Omental fat pad (tissue), 4 donors: ENCODE data around the gene DOCK4. TPM values are rescaled to one million over a fixed set of nuclear protein-coding genes. Genes with fewer than 3 reads are reported as not detected.

Experiments used
- ATAC-seq: fragments of 150-250 bp; one replicate; pipeline ENCODE4 v1.9.1; 2016; ENCODE audit warnings: mild to moderate bottlenecking, moderate library complexity; ENCODE audit not compliant: low FRiP score
- DNase-seq: peaks from one replicate; pipeline ENCODE4 v3.0.0-alpha.2; 2019; ENCODE audit warnings: low spot score
- total RNA-seq, 4 donors: library from RNA; depleted of rRNA; stranded (reverse); fragments of >200 nt; gene quantifications; one replicate each; pipeline ENCODE4 v1.1.0, GENCODE V29; 2016
- TF ChIP-seq, protein P1 (sequence below), 3 donors: fragments of 450-650 bp; IDR thresholded peaks; one replicate each; pipeline ENCODE4 v1.5.1; 2016 to 2017; ENCODE audit warnings: antibody characterized with exemption in 3 of 3, mild to moderate bottlenecking in 3 of 3, moderate library complexity in 2 of 3

Gene DOCK4
- total RNA-seq, 4 donors from 2014 or later, result 47.5 to 86.9 (median 59.7) TPM

DNA sequence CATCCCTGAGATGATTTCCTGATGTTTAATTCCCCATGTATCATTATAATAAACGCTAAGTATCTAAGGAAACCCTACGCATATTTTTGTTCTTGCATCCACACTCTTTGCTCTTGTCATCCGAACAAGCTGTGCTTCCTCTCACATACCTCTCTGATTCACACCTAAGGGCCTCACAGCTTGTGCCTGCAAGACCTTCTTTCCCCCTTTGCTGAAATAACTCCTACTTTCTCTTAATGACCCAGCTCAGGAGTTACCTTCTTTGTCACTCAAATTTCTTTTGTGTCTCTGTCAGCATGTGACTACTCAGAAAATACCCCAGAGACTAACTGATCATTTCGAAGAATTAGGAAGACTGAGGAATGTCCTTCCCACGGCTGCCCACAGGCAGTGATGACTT lies 434.6 kb downstream of the DOCK4 start:
- DNase-seq (no peak), ATAC-seq (no peak)
- TF ChIP-seq, protein P1, sequence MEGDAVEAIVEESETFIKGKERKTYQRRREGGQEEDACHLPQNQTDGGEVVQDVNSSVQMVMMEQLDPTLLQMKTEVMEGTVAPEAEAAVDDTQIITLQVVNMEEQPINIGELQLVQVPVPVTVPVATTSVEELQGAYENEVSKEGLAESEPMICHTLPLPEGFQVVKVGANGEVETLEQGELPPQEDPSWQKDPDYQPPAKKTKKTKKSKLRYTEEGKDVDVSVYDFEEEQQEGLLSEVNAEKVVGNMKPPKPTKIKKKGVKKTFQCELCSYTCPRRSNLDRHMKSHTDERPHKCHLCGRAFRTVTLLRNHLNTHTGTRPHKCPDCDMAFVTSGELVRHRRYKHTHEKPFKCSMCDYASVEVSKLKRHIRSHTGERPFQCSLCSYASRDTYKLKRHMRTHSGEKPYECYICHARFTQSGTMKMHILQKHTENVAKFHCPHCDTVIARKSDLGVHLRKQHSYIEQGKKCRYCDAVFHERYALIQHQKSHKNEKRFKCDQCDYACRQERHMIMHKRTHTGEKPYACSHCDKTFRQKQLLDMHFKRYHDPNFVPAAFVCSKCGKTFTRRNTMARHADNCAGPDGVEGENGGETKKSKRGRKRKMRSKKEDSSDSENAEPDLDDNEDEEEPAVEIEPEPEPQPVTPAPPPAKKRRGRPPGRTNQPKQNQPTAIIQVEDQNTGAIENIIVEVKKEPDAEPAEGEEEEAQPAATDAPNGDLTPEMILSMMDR (IDR thresholded peaks at IDR 0.05), result no peak

GRCh38 chr7:111770116-111770515 lies 436.1 kb downstream of the DOCK4 start:
- ATAC-seq, result no peak
- no peak for DNase-seq
- TF ChIP-seq, protein P1 (IDR thresholded peaks at IDR 0.05), result no peak

DNA sequence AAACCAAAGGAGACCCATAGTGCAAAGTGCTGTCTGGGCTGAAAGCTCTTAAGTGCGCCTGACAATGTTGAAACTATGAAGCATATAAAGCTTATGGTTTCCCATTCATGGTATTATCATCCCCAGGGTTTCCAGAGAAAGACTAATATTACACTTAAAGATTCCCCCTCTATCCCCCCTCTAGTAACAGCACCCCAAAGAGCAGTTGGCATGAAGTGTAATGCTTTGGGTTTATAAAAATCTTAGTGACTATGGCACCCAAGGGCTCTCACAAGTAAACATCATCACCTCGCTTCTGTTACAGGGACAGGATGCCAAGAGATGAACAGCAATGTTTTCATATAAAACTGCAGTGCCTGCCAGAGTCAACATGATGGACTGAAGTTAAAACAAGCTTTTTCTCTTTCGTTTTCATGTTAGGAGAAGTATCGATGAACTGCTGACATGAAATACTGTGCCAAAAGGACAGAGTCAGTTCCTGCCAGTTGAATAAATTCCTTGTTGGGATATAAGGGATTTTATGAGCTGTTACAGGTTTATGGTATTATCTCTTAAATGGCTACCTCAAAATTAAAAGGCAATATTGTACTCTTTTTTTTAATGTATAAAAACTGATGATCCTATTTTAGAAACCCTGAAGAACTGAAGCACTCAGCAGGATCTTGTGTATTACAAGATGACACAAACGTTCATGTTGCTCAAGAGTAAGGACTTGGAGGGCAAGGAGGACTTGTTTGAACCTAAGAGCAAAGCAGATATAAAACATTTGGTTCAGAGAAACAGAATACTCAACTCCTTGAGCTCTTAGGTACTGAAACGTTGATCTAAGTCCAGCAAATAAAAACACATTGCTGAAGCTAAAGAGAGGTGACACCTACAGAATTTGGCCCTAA lies 440.2 kb downstream of the DOCK4 start:
- no peak for ATAC-seq

GRCh38 chr7:111763221-111763801 lies 442.9 kb downstream of the DOCK4 start:
- TF ChIP-seq, protein P1 (IDR thresholded peaks at IDR 0.05), result no peak
- no peak for DNase-seq
- no peak for ATAC-seq

More for the DNA sequence above, 440.2 kb downstream of the DOCK4 start:
- DNase-seq, result no peak
- TF ChIP-seq, protein P1 (IDR thresholded peaks at IDR 0.05), result no peak

DNA sequence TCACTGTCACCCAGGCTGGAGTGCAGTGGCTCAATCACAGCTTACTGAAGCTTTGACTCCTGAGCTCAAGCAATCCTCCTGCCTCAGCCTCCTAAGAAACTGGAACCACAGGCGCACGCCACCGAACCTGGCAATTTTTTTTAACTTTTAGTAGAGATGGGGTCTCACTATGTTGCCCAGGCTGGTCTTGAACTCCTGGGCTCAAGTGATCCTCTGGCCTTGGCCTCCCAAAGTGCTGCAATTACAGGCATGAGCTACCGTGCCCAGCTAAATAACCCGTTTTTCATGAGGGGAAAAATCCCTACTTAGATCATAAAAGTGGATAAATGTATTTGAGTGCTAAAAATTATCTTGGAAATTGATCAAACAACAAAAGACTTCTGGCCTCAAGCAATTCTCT lies 443.4 kb downstream of the DOCK4 start:
- TF ChIP-seq, protein P1 (IDR thresholded peaks at IDR 0.05), result no peak
- no peak for DNase-seq
- ATAC-seq, result no peak

DNA sequence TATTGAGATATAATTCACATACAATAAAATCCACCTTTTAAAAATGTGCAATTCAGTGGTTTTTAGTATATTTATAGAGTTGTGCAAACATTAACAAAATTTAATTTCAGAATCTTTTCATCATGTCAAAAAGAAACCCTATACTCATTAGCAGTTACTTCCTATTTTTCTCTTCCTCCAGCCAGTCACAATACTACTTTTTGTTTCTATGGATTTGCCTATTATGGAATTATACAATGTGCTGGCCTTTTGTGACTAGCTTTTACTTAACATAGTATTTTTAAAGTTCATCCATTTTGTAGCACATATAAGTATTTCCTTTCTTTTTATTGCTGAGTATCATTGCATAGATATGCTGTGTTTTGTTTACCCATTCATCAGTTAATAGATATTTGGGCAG lies 444.0 kb downstream of the DOCK4 start:
- TF ChIP-seq, protein P1 (IDR thresholded peaks at IDR 0.05), result no peak
- DNase-seq, result no peak
- ATAC-seq, result no peak
